Endometrial microvascular endothelial cells (primary cell): ENCODE data around the gene ITGB2. TPM values are rescaled to one million over a fixed set of nuclear protein-coding genes. Genes with fewer than 3 reads are reported as not detected.

ENCODE experiments used
- in situ Hi-C: cut with HindIII; loops from 2 replicates; pipeline ENCODE4 v1.10.0; 2017; ENCODE audit warnings: low sequenced_read_pairs, low pct_unique_long_range_greater_than_20kb; ENCODE audit errors: inconsistent ontology term
- total RNA-seq: library from RNA; depleted of rRNA; stranded (reverse); fragments of >200 nt; gene quantifications from one replicate; pipeline ENCODE4 v1.2.3, GENCODE V29; 2015; ENCODE audit errors: inconsistent ontology term

ITGB2 gene
- total RNA-seq, 1 donor from 2014 or later = not detected

DNA sequence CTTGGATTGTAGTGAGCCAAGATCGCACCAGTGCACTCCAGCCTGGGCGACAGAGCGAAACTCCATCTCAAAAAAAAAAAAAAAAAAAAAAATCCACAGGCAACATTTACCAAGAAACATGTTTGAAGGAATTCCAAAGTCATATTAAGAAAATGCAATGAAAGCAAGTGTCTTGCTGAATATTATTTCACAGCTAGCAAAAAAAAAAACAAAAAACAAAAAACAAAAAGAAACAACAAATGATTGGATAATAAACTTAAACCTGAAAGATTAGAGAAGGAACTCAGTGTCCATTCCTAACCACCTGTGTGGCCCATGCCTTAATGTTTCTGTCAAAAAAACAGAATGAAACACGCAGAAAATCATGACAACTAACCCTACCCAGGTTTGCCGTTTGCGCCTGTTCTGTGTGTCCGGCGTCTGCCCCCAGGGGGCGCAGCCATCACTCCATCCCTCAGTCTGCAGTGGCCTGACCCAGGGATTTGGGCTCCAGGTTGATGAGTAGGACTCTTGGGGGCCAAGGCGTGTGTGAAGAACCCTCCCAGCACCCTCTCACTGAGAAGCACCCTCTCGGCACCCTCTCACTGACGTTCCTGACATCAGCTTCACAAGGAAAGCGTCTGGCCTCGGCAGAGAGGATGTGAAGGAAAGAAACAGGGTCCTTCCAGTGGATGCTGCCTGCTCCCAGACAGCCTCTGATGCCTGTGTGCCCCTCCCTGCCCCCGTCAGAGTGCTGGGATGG lies 28.0 kb downstream of the ITGB2 start:
- in situ Hi-C loops = no loop called here

GRCh38 chr21:44892095-44892494 lies 28.6 kb downstream of the ITGB2 start:
- in situ Hi-C loops = no loop called here

GRCh38 chr21:44891631-44892031 lies 29.1 kb downstream of the ITGB2 start:
- in situ Hi-C loops = no loop called here

DNA sequence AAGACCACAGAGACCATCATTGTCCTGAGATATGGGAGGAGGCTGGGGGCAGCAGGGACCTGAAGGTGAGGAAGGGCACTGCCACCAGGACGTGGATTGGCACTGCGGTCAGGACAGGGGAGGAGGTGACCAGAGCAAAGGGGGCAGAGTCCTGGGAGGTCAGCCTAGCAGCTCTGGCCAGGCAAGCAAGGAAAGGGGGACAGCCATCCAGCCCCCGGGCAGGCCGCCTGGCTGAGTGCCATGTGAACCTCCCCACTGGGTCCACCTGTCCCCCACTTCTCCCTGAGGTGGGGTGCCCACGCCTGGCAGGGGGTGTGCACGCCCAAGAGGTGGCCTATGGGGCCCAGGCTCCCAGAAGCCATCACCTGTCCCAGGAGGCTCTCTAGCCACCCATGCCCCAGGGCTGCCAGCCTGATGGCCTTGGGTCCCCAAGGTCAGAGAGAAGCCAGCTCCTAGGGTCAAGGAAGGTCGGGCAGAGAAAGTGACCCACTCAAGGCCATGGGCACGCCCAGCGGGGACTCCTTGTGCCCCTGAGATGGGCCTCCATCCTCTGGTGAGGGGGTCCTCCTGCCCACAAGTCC lies 29.6 kb downstream of the ITGB2 start:
- in situ Hi-C loops = no loop called here

DNA sequence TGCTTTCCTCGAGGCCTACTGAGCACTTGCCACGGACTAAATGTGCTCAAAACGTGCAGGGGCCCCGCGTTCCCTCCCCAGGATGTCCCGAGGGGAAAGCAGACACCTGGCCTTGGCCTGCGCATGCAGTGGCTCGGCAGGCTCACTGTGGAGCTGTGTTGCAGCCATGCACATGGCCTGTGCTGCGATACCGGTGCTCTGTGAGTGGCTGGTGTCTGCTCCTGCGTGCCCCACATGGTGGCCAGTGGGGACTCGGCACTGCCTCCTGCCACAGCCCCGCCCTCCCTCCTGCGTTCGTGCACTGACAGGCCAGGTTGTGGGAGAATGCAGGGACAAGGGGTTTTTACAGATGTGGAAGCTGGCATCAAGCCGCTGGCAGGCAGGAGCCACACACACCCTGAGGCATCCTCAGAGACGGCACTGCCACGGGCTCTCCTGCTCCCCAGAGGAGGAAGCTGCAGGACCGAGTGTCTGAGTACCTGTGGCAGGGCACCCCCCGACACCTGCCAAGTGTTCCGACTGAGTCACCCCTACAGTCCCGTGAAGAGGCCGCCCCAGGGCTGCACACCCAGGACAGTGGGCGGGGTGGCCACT lies 30.3 kb downstream of the ITGB2 start:
- in situ Hi-C loops = no loop called here

DNA sequence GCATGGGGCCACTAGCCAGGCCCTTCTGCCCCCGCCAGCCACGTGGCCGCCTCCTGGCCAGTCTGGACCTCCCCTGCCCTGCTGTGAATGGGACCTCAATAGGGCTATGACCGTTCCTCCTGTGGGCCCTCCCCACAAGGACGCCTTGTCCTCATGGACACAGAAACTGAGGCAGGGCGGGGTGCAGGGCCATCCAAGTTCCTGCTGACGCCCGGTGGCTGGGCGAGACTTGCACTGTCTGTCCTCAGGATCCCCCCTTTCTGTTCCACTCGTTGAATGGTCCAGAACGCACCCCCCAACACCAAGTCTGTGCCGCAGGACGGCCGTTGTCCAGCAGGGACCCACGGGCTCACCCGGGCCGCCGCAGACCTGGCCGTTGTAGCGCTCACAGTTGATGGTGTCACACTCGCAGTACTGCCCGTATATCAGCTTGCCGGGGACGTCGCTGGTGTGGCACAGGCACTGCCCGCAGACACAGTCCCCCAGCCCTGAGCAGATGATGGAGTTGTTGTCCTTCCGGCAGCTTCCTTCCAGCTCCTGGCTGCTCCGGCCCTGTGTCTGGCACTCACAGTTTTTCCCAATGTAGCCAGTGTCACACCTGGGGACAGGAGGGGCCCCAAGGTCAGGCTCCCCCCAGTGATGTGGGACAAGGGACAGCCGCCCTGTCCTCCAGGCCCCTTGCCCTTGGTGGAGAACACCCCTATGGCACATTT lies 30.9 kb downstream of the ITGB2 start:
- in situ Hi-C loops = no loop called here

DNA sequence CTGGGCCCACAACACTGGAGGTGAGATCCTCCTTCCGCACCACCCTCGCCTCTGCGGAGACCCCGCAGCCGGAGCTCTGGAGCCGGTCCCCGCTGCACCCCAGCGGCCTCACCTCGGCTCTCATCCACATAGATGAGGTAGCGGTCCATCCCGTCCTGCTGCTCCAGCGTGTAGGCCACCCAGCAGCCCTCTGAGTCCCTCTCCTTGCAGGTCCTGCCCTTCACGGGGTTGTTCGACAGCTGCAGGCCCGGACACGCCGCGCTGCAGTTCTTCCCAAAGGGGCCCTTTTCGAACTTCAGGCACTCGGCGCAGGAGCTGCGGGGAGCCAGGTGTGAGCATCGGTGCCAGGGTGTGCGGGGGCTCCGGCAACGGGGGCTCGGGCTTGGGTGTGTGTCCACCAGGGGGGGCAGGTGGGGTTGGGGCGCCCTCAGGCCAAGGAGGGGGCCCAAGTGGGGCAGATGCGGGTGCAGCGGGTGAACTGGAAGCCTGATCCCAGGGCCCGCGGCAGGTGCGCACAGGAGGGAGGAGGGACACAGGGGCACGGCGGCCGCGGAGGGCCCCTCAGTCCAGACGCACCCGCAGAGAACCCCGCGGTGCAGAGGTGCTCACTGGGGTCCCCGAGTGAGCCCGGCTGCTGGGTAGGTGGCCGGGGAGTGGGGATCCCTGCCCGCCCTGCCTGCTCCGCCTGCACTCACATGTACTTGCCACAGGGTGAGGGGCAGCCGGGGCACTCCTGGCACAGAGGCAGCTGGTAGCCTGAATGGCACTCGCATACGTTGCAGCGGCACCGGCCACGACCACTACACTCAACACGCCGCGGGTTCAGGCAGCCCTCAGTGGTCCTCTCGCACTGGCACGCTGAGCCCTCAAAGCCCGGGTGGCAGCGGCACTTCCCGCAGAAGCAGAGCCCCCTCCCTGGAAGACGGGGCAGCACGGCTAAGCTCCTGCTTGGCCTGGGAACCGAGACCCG lies 31.8 kb downstream of the ITGB2 start:
- in situ Hi-C loops = no loop called here

- in situ Hi-C loops = no loop called here
These were observed 32.7 kb downstream of the ITGB2 start for GRCh38 chr21:44887807-44888580.

DNA sequence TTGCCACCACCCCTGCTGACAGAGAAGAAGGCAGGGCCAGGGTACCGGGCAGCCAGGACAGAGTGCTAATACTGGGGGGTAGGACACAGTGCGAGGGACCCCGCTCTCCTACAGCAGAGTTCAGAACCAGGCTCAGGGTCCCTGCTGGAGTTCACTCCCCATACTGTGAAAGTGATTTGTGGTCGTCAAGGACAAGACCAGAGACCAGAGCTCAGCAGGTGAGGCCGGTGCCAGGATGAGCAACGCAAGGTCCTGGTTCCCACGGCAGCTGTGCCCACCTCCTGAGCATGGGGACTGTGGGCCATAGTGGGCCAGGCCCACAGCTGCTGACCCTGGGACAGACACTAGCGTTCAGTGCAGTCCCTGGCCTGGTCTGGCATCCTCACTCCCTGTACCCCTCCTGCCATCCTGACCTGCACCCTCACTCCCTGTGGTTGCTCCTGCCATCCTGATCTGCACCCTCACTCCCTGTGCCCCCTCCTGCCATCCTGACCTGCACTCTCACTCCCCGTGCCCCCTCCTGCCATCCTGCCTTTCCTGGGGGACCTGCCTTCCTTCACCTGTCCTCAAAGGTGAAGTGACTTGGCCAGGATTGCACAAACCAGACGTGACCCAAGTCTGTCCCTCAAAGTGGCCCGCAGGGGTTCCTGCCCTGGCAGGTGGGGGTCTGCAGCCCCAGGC lies 33.4 kb downstream of the ITGB2 start:
- in situ Hi-C loops = no loop called here

DNA sequence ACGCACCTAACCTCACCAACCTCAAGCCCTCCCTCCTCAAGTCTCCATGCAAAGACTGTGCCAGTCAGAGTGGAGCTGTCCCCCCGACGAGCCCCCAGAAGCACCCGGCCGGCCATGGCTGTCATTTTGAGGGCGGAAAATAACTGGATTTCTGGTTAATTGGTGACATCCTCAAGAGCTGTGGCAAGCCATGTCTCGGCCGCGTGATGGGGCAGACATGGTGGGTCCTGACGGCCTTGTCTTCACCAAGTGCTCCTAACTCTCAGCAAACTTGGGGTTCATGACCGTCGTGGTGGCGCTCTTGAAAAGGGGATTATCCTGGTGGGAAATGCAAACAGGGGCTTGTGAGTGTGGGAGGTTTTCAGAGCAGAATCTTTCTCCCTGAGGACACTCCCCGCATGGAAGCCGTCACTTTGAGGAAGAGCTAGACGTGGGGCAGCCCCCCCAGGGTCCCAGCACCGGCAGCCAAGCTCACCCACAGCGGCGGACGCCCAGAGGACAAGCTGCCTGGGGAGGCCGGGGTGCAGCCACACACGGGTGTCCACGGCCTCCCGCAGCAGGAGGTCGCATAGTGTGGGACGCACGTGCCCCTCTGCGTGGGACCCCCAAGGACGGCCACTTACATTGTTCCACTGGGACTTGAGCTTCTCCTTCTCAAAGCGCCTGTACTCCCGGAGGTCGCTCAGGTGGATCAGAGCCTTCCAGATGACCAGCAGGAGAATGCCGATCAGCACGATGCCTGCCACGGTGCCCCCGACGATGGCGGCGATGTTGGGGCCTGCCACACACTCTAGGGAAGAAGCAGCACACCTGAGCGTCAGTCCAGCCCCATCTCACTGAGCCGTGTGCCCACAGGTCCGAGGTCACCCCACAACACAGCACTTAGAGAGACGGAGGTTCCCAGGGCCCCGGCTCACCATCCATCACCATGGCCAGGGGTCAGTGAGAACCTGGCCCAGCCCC lies 34.3 kb downstream of the ITGB2 start:
- in situ Hi-C loops = no loop called here

GRCh38 chr21:44885615-44886014 lies 35.1 kb downstream of the ITGB2 start:
- in situ Hi-C loops = no loop called here

GRCh38 chr21:44884097-44884496 lies 36.6 kb downstream of the ITGB2 start:
- in situ Hi-C loops = no loop called here

GRCh38 chr21:44883250-44883649 lies 37.4 kb downstream of the ITGB2 start:
- in situ Hi-C loops = no loop called here

DNA sequence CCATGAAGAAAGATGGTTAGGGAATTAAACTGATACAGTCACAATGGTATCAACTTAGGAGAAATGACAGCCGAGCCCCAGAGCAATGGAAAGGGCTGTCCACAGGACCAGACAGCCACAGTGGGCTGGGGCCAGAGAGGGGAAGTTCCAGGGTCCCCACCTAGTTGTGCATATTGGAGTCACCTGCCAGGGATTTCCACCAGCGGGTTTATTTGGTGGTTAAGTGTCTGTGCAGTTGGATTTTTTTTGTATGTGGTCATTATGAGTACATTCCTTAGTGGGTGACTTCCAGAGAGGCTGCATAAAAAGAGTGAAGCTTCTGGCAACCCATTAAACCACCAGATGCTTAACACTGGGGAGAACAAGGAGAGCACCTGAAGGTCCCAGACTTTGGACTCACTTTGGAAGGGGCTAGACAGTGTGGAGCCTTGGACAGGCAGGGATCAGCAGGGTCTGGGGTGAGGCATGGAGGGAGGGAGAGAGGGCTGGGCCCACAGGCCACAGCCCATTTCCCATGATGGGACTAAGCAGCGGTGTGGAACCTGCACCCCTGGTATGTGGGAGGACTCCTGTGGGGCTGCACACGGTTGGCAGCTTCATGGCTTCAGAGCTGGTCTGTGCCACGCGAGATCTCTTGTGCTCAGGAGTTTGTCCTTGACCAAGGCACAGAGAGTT lies 39.4 kb downstream of the ITGB2 start:
- in situ Hi-C loops = no loop called here

GRCh38 chr21:44880405-44881197 lies 40.1 kb downstream of the ITGB2 start:
- in situ Hi-C loops = no loop called here
